Measurements from ENCODE around the gene PTCSC3. TPM values are rescaled to one million over a fixed set of nuclear protein-coding genes. Genes with fewer than 3 reads are reported as not detected.

PTCSC3 gene
- polyA plus RNA-seq, 3 donors, result not detected

GRCh38 chr14:36163451-36163850 is 13.1 kb downstream of the PTCSC3 start:
- no peak for DNase-seq
- H3K4me2 ChIP-seq (replicated peaks; ENCODE audit: extremely low read depth, low read length, poor library complexity, severe bottlenecking), result no peak overlapping the region
- H4K20me1 ChIP-seq (ENCODE audit: insufficient read depth, low read length), result no peaks in the 10 kb centered on the region
- H3K36me3 ChIP-seq (replicated peaks in 1 of 2; ENCODE audit: control insufficient read depth in 1 of 2, insufficient read depth in 2 of 2, low read length in 2 of 2), result no peaks in the 10 kb centered on the region
- Mint-ChIP-seq H3K9me3 (peaks cover 0 to 3% (median 2%) of the 10 kb centered on the region in 7 donors), H3K4me3 (no peak overlapping the region), H3K36me3 (no peaks in the 10 kb centered on the region), H3K27ac (no peak overlapping the region), H3K4me1 (no peaks in the 10 kb centered on the region), H3K27me3 (ENCODE audit: low read depth in 3 of 3) (peaks cover 2 to 12% (median 3%) of the 10 kb centered on the region in 3 donors)
- H2AFZ ChIP-seq (ENCODE audit: insufficient read depth, low read depth, low read length, poor library complexity, severe bottlenecking), result no peak overlapping the region
- TF ChIP-seq CTCF (IDR thresholded peaks at IDR 0.05), result no peak
- no CpG with 5 or more reads among the region's 5 CpGs for WGBS (ENCODE audit: insufficient coverage)
- no peak overlapping the region for H3K4me3 ChIP-seq (replicated peaks in 1 of 3; ENCODE audit: low read depth in 2 of 3, low read length in 3 of 3)
- H3K4me1 ChIP-seq (ENCODE audit: control insufficient read depth in 1 of 2, insufficient read depth in 2 of 2, low read length in 2 of 2), result no peaks in the 10 kb centered on the region
- H3K27ac ChIP-seq (ENCODE audit: low read depth in 1 of 2, low read length in 2 of 2), result no peak overlapping the region
- no peaks in the 10 kb centered on the region for H3K79me2 ChIP-seq (ENCODE audit: insufficient read depth, low read length)
- intact Hi-C loops (cut with micrococcal nuclease), result no loop called here
- H3K9ac ChIP-seq (ENCODE audit: insufficient read depth, low read length, poor library complexity, severe bottlenecking), result no peak overlapping the region
- H3K9me3 ChIP-seq (replicated peaks in 1 of 2; ENCODE audit: control insufficient read depth in 1 of 2, insufficient read depth in 1 of 2, low read length in 2 of 2), result no peaks in the 10 kb centered on the region
- no peaks in the 10 kb centered on the region for H3K27me3 ChIP-seq (ENCODE audit: control insufficient read depth in 2 of 2, insufficient read depth in 2 of 2, low read length in 2 of 2)

- no peak overlapping the region for H3K4me3 Mint-ChIP-seq
- Histone ChIP-seq H3K4me2 (replicated peaks; ENCODE audit: extremely low read depth, low read length, poor library complexity, severe bottlenecking) (no peak overlapping the region), H3K36me3 (replicated peaks in 1 of 2; ENCODE audit: control insufficient read depth in 1 of 2, insufficient read depth in 2 of 2, low read length in 2 of 2) (no peaks in the 10 kb centered on the region), H3K4me3 (replicated peaks in 1 of 3; ENCODE audit: low read depth in 2 of 3, low read length in 3 of 3) (no peak overlapping the region), H3K9ac (ENCODE audit: insufficient read depth, low read length, poor library complexity, severe bottlenecking) (no peak overlapping the region), H2AFZ (ENCODE audit: insufficient read depth, low read depth, low read length, poor library complexity, severe bottlenecking) (no peak overlapping the region), H3K4me1 (ENCODE audit: control insufficient read depth in 1 of 2, insufficient read depth in 2 of 2, low read length in 2 of 2) (no peaks in the 10 kb centered on the region), H3K27ac (ENCODE audit: low read depth in 1 of 2, low read length in 2 of 2) (no peak overlapping the region), H3K79me2 (ENCODE audit: insufficient read depth, low read length) (no peaks in the 10 kb centered on the region), H3K9me3 (replicated peaks in 1 of 2; ENCODE audit: control insufficient read depth in 1 of 2, insufficient read depth in 1 of 2, low read length in 2 of 2) (no peaks in the 10 kb centered on the region), H4K20me1 (ENCODE audit: insufficient read depth, low read length) (no peaks in the 10 kb centered on the region), H3K27me3 (ENCODE audit: control insufficient read depth in 2 of 2, insufficient read depth in 2 of 2, low read length in 2 of 2) (no peaks in the 10 kb centered on the region)
- no peaks in the 10 kb centered on the region for H3K36me3 Mint-ChIP-seq
- H3K27me3 Mint-ChIP-seq (ENCODE audit: low read depth in 3 of 3), result peaks cover 3 to 12% (median 3%) of the 10 kb centered on the region in 3 donors
- DNase-seq, result no peak
- WGBS (ENCODE audit: insufficient coverage), result 86% methylated on average over 4 of the region's 9 CpGs
- peaks cover 0 to 6% (median 2%) of the 10 kb centered on the region in 7 donors for H3K9me3 Mint-ChIP-seq
- no peak overlapping the region for H3K27ac Mint-ChIP-seq
- TF ChIP-seq CTCF (IDR thresholded peaks at IDR 0.05), result no peak
- intact Hi-C loops (cut with micrococcal nuclease), result no loop called here
- no peaks in the 10 kb centered on the region for H3K4me1 Mint-ChIP-seq
Measured at GRCh38 chr14:36162267-36162666, 14.3 kb downstream of the PTCSC3 start.
